Thoracic aorta (tissue), 2 donors: ENCODE measurements around the gene RNF227. TPM values are rescaled to one million over a fixed set of nuclear protein-coding genes. Genes with fewer than 3 reads are reported as not detected.

Experiments
- ATAC-seq: fragments of 150-250 bp; one replicate; pipeline ENCODE4 v1.8.0; 2017; ENCODE audit warnings: low read depth; ENCODE audit not compliant: insufficient number of reproducible peaks, low FRiP score
- DNase-seq: peaks from one replicate; pipeline ENCODE4 v3.0.0-alpha.2; 2020; ENCODE audit warnings: low spot score
- H3K27ac ChIP-seq, 2 donors: fragments of 200-600 bp; sonication (generic); 1 replicate in 1 of 2; 2 replicates in 1 of 2; pipeline ENCODE4 v1.5.1; 2016; ENCODE audit warnings: mild to moderate bottlenecking in 2 of 2, moderate library complexity in 2 of 2
- H3K27me3 ChIP-seq: fragments of 200-600 bp; sonication (generic); replicated peaks from 2 replicates; pipeline ENCODE4 v1.6.0; 2016; ENCODE audit warnings: mild to moderate bottlenecking; ENCODE audit not compliant: insufficient read depth
- H3K36me3 ChIP-seq: fragments of 200-600 bp; sonication (generic); one replicate; pipeline ENCODE4 v1.5.1; 2016
- H3K4me1 ChIP-seq, 2 donors: fragments of 200-600 bp; sonication (generic); 1 replicate in 1 of 2; 2 replicates in 1 of 2; pipeline versions ENCODE4 v1.5.1 to v1.6.0; 2016; ENCODE audit warnings: low read depth in 2 of 2, mild to moderate bottlenecking in 1 of 2; ENCODE audit not compliant: control insufficient read depth in 1 of 2
- H3K4me3 ChIP-seq: fragments of 200-600 bp; sonication (generic); 2 replicates; pipeline ENCODE4 v1.5.1; 2016; ENCODE audit warnings: mild to moderate bottlenecking
- H3K9me3 ChIP-seq: fragments of 200-600 bp; sonication (generic); 2 replicates; pipeline ENCODE4 v1.5.1; 2016
- CTCF ChIP-seq: fragments of 200-600 bp; sonication (generic); IDR thresholded peaks from one replicate; pipeline ENCODE4 v1.5.1; 2019; ENCODE audit warnings: antibody characterized with exemption
- total RNA-seq, 2 donors: library from RNA; depleted of rRNA; stranded (reverse); fragments of >200 nt; gene quantifications; one replicate each; pipeline versions ENCODE4 v1.1.0 to v1.2.3, GENCODE V29; 2016

Gene RNF227
- total RNA-seq, 2 donors from 2014 or later = 3.3 to 5.4 TPM

GRCh38 chr17:7882629-7883028 lies 33.5 kb downstream of the RNF227 start:
- Histone ChIP-seq H3K36me3 (no peaks in the 10 kb centered on the region), H3K4me3 (no peak overlapping the region), H3K9me3 (no peaks in the 10 kb centered on the region), H3K27me3 (no peaks in the 10 kb centered on the region), H3K27ac (no peak overlapping the region), H3K4me1 (peaks cover 12 to 43% of the 10 kb centered on the region in 2 donors)
- TF ChIP-seq CTCF = no peak
- ATAC-seq = no peak
- no peak for DNase-seq

GRCh38 chr17:7882068-7882467 lies 34.0 kb downstream of the RNF227 start:
- Histone ChIP-seq H3K4me3 (no peak overlapping the region), H3K36me3 (no peaks in the 10 kb centered on the region), H3K27ac (no peak overlapping the region), H3K4me1 (peaks cover 12 to 43% of the 10 kb centered on the region in 2 donors), H3K27me3 (no peaks in the 10 kb centered on the region), H3K9me3 (no peaks in the 10 kb centered on the region)
- DNase-seq = no peak
- no peak for ATAC-seq
- TF ChIP-seq CTCF = no peak

- Histone ChIP-seq H3K27me3 (no peaks in the 10 kb centered on the region), H3K4me3 (no peak overlapping the region), H3K9me3 (no peaks in the 10 kb centered on the region), H3K27ac (no peak overlapping the region), H3K36me3 (no peaks in the 10 kb centered on the region), H3K4me1 (peaks cover 7 to 38% of the 10 kb centered on the region in 2 donors)
- no peak for TF ChIP-seq CTCF
- ATAC-seq = no peak
- no peak for DNase-seq
These were observed 34.6 kb downstream of the RNF227 start for GRCh38 chr17:7881276-7882054.

- no peak for TF ChIP-seq CTCF
- DNase-seq (no peak), ATAC-seq (no peak)
These were observed 35.8 kb downstream of the RNF227 start for GRCh38 chr17:7880076-7880868.

GRCh38 chr17:7878234-7878633 lies 37.9 kb downstream of the RNF227 start:
- H3K9me3 ChIP-seq = no peaks in the 10 kb centered on the region
- no peaks in the 10 kb centered on the region for H3K27me3 ChIP-seq
- no peak for DNase-seq
- no peak overlapping the region for H3K27ac ChIP-seq
- ATAC-seq = no peak
- H3K36me3 ChIP-seq = no peaks in the 10 kb centered on the region
- TF ChIP-seq CTCF = no peak
- peaks cover 0 to 22% of the 10 kb centered on the region in 2 donors for H3K4me1 ChIP-seq
- H3K4me3 ChIP-seq = no peak overlapping the region

More at GRCh38 chr17:7880076-7880868, 35.8 kb downstream of the RNF227 start:
- Histone ChIP-seq H3K27ac (no peak overlapping the region), H3K4me1 (peaks cover 3 to 31% of the 10 kb centered on the region in 2 donors), H3K9me3 (no peaks in the 10 kb centered on the region), H3K36me3 (no peaks in the 10 kb centered on the region), H3K4me3 (no peak overlapping the region), H3K27me3 (no peaks in the 10 kb centered on the region)
